ENCODE results near the gene MS4A5. TPM values are rescaled to one million over a fixed set of nuclear protein-coding genes. Genes with fewer than 3 reads are reported as not detected.

MS4A5 gene, protein sequence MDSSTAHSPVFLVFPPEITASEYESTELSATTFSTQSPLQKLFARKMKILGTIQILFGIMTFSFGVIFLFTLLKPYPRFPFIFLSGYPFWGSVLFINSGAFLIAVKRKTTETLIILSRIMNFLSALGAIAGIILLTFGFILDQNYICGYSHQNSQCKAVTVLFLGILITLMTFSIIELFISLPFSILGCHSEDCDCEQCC
- not detected in 2 replicates for total RNA-seq

DNA sequence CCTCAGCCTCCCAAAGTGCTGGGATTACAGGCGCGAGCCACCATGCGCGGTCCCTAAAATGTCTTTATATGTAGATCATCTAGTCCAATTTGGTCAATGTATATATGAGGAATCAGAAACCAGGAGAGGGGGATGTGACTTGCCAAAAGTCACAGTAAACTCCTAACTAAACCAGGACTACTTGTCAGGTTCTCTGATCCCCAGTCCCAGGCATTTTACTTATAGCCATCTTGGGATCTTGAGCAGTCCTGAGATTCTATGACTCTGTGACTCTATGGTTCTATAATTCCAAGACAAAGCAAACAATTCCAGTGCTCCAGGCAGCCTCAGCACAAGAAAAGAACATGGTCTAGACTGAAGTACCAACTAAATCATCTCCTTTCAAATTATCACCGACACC lies at the start of gene MS4A5:
Gene MS4A5 (plus strand): TSS at position 301 of the 400 bp plus-strand sequence. CDS start 103 bp downstream, outside the sequence.

DNA sequence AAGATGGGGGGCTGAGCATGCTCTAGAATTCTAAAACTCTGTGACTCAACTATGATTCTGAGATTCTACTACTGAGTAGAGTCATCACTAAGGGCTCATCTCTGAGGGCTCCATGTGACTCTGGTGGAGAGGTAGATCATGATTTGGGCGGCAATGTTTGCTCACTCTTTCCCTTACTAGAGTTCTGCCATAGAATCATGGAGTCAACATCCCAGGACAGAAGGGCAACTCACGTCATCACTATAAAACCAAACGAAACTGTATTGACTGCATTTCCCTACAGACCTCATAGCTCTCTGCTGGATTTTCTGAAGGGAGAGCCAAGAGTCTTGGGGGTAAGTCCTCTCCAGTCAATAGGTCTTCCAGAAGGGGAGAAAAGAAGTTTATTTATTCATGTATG lies 33.0 kb upstream of the MS4A5 start, which contains the start of gene MS4A14:
Gene MS4A14 (plus strand): TSS at position 78 of the 400 bp plus-strand sequence. CDS start 120 bp downstream, at position 198.

DNA sequence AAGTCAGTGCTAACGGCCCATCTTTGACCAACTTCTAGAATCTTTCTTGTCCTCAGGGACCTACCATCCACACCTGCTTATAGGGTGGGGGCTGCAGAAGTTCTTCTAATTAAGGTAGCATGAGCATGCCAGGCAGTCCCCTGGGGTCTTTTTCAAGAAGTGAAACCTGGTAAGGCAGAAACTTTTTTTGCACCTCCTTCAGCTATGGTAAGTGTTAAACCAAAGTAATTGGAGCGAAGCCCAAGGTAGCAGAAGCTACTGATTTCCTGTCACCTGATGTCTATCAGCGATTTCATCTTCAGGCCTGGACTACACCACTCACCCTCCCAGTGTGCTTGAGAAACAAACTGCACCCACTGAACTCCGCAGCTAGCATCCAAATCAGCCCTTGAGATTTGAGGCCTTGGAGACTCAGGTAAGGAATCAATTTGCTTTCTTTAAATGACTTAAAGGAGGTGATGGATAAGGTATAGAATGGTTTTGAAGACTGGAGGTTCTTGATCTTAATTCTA lies 26.2 kb downstream of the MS4A5 start, which contains the start of gene MS4A1:
Gene MS4A1 (plus strand): TSS at position 317 of the 512 bp plus-strand sequence. CDS start 6,528 bp downstream, outside the sequence.

DNA sequence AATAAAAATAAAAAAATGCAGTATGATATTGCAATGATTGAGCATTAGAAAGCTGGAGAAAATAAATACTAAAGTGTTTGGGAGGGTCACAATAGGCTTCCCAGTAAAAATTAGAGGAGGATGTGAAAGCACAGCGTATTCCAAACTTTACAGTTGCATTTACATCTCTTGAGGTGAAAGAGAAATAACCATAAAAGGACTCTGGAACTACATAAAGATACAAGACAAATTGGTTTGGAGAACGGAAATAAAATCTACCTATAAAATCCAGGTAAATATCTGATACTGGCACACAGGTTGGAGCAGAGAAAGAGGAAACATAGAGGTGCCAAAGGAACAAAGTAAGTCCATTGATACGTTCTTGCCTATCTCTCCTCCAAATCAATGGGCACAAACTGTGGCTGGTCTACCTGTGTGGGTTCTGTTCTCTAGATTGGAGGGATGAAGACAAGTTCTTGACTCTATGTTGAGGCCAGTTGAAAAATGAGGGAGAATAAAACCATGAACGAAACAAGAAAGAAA lies 63.2 kb downstream of the MS4A5 start, which contains the start of gene MS4A12:
Gene MS4A12 (plus strand): TSS at position 291 of the 522 bp plus-strand sequence. CDS start 4,541 bp downstream, outside the sequence.

Other genes starting within 250 kb of the MS4A5 start
- gene MS4A6A, start 246.5 kb upstream of the MS4A5 start, total RNA-seq: not detected in 2 replicates
- not detected in 2 replicates for gene MS4A4E, start 186.4 kb upstream of the MS4A5 start, total RNA-seq
- gene MS4A4A, start 148.9 kb upstream of the MS4A5 start, total RNA-seq: not detected in 2 replicates
- gene MS4A6E, start 102.3 kb upstream of the MS4A5 start, total RNA-seq: not detected in 2 replicates
- not detected in 2 replicates for gene MS4A7, start 51.0 kb upstream of the MS4A5 start, total RNA-seq
- not detected in 2 replicates for gene MS4A14, start 33.1 kb upstream of the MS4A5 start, total RNA-seq
- gene MS4A1, start 26.3 kb downstream of the MS4A5 start, total RNA-seq: not detected in 2 replicates
- not detected in 2 replicates for gene MS4A12, start 63.2 kb downstream of the MS4A5 start, total RNA-seq
- not detected in 2 replicates for gene MS4A13, start 85.8 kb downstream of the MS4A5 start, total RNA-seq